22Rv1 (cell line): ENCODE measurements around the gene CD247.

ENCODE experiments used
- H3K27ac ChIP-seq: fragments of 450-650 bp; 2 replicates; pipeline ENCODE4 v1.5.1; 2017
- CTCF ChIP-seq: fragments of 450-650 bp; IDR thresholded peaks from 2 replicates; pipeline ENCODE4 v1.5.1; 2017; ENCODE audit warnings: mild to moderate bottlenecking
- ZFX ChIP-seq: fragments of 450-650 bp; IDR thresholded peaks from 2 replicates; pipeline ENCODE4 v1.6.1; 2017; ENCODE audit warnings: antibody characterized with exemption, borderline replicate concordance

CD247 gene

GRCh38 chr1:167545349-167545748, 27.0 kb upstream of the CD247 start:
- no peak overlapping the region for H3K27ac ChIP-seq
- TF ChIP-seq CTCF (no peak), ZFX (no peak)

GRCh38 chr1:167544447-167545093, 26.2 kb upstream of the CD247 start:
- no peak overlapping the region for H3K27ac ChIP-seq
- TF ChIP-seq CTCF: no peak
- TF ChIP-seq ZFX: no peak

- no peak for TF ChIP-seq CTCF
- no peak for TF ChIP-seq ZFX
- H3K27ac ChIP-seq: no peak overlapping the region
Observed at GRCh38 chr1:167543199-167543990, 25.1 kb upstream of the CD247 start.

- H3K27ac ChIP-seq: no peak overlapping the region
Observed at GRCh38 chr1:167542109-167543032, 24.0 kb upstream of the CD247 start.

GRCh38 chr1:167541610-167542009, 23.3 kb upstream of the CD247 start:
- H3K27ac ChIP-seq: no peak overlapping the region

More at GRCh38 chr1:167542109-167543032, 24.0 kb upstream of the CD247 start:
- TF ChIP-seq CTCF (no peak), ZFX (no peak)

GRCh38 chr1:167541003-167541402, 22.7 kb upstream of the CD247 start:
- H3K27ac ChIP-seq: no peak overlapping the region
- TF ChIP-seq ZFX (no peak), CTCF (no peak)

More at GRCh38 chr1:167541610-167542009, 23.3 kb upstream of the CD247 start:
- TF ChIP-seq ZFX (no peak), CTCF (no peak)
